Glomerular visceral epithelial cell (primary cell): ENCODE results near the gene IRF4.
"Not testable (repeated sequence)": the region's sequence is repeated elsewhere in the genome, so short reads cannot be mapped to it uniquely, and the experiment has no call there.

Experiments
- DNase-seq: peaks from one replicate; pipeline ENCODE4 v3.0.0-alpha.2; 2016; ENCODE audit errors: extremely low spot score

Gene IRF4

DNA sequence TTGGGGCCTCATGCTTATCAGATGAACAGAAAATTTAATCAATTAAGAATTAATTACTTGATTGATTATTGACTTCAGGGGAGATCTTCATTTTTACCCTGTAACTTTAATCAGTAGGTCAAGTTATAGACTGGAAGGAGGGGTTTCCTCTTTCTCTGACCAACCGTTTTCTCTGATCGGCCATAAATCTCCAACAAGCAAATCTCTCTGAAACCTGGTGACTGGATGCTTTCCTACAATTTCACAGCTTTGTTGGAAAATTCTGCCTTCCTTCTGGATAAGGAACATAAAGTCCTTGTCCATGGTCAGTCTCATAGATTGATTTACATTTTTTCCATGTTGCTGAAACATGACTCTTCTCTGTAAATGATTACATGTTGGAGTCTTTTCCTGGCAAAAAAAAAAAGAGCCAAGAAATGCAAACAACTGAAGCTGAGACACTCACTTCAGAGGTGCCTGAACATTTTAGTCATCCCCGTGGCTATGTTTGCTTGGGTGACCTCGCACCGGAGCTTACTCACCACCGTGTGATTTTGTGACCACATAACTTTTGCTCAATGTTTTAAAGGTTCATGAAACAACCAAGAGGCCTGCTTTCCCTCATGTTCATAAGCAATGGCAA, 31.0 kb downstream of the IRF4 start:
- peak; percentile 95 for DNase-seq

DNA sequence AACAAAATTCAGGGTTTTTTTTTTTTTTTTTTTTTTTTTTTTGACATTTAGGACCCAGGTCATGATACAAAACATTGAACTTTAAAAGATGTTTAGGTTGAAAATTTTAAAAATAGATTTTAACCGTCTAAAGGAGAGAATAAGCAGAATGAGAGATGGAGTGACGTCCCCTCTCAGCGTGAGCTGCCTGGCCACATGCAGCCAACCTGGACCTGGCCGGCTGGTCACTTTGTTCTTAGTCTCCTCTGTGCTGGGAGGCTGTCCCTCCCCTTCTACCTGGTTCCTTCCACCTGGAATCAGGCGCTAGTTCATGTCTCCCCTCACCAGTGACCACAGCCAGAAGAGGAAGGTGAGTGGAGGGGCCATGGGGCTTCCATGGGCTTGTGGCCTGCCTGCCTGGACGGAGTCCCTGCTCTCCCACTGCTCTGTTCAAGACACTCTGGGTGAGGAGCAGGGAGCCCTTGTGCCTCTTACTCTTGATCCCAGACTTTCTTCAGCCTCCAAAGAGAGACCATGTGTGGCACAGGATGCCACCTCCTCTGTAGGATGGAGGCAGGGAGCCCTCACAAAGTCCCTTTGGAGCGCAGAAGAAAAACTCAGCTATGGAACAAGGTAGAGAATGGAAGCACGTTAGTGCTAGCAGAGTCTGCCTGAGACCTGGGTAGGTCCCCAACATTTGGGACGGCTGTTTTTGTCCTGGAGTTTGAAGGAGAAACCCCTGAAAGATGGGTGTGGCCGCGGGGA, 31.7 kb downstream of the IRF4 start:
- no peak for DNase-seq

GRCh38 chr6:423799-424345, 32.3 kb downstream of the IRF4 start:
- DNase-seq: no peak

- no peak for DNase-seq
These were observed 33.3 kb downstream of the IRF4 start for GRCh38 chr6:424741-425417.

GRCh38 chr6:425418-425788, 33.9 kb downstream of the IRF4 start:
- DNase-seq: not testable (repeated sequence)

DNA sequence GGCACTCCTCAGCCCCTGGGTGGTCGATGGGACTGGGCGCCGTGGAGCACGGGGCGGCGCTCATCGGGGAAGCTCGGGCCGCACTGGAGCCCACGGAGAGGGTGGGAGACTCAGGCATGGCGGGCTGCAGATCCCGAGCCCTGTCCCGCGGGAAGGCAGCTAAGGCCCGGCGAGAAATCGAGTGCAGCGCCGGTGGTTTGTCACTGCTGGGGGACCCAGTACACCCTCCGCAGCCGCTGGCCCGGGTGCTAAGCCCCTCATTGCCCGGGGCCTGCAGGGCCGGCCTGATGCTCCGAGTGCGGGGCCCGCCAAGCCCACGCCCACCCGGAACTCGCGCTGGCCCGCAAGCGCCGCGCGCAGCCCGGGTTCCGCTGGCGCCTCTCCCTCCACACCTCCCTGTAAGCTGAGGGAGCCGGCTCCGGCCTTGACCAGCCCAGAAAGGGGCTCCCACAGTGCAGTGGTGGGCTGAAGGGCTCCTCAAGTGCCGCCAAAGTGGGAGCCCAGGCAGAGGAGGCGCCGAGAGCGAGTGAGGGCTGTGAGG, 34.7 kb downstream of the IRF4 start:
- DNase-seq: not testable (repeated sequence)

- no peak for DNase-seq
These were observed 36.6 kb downstream of the IRF4 start for GRCh38 chr6:428047-428603.

- no peak for DNase-seq
These were observed 38.1 kb downstream of the IRF4 start for GRCh38 chr6:429515-430121.

DNA sequence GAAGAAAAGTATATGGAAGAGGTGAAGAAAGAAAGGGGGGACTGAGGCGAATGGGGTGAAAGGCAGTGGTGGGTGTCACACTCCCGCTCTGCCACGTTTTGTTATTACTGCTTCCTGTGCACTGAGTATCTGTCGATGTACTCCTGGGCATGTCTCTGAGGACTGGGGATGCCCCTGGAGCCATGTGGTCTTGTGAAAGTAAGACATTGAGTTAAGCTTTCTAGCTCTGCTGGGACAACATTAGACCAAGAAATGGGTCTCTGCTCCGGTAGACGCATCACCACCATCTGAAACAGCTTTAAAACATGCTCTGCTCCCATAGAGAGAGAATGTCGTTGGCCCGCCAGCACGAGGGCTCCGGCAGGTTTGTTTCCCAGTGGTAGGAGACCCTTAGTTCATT, 40.0 kb downstream of the IRF4 start:
- no peak for DNase-seq

- DNase-seq: peak; percentile 55
These were observed 40.4 kb downstream of the IRF4 start for GRCh38 chr6:431986-432385.

DNA sequence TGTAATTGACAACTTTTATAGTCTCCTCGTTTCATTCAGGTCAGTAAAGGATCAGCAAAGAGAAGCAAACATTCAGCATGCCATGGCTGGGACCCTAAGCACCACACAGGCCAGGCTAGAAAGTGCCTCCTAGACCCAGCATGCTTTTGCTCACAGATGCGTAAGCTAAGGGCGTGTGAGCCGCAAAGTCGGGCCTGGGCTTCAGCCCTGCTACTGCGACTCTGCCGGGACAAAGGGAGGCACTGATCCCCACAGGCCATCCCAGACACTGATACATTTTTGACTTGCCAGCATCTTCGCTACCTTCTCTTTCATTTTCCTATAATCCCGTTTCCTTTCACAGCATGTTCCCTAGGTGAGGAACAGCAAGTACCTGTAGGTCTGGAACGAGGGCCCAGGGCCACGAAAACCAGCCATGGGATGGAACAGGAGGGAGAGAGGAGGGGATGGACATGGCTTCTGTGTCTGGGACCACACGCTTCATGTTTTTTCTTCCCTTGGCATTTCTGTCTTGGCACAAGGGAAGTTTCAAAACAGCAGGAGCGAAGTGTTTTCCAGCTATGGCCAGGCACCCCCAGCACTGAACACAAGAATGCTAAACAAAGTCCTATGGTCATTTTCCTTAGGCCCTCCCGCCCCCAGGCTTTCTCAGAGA, 42.6 kb downstream of the IRF4 start:
- DNase-seq: no peak

DNA sequence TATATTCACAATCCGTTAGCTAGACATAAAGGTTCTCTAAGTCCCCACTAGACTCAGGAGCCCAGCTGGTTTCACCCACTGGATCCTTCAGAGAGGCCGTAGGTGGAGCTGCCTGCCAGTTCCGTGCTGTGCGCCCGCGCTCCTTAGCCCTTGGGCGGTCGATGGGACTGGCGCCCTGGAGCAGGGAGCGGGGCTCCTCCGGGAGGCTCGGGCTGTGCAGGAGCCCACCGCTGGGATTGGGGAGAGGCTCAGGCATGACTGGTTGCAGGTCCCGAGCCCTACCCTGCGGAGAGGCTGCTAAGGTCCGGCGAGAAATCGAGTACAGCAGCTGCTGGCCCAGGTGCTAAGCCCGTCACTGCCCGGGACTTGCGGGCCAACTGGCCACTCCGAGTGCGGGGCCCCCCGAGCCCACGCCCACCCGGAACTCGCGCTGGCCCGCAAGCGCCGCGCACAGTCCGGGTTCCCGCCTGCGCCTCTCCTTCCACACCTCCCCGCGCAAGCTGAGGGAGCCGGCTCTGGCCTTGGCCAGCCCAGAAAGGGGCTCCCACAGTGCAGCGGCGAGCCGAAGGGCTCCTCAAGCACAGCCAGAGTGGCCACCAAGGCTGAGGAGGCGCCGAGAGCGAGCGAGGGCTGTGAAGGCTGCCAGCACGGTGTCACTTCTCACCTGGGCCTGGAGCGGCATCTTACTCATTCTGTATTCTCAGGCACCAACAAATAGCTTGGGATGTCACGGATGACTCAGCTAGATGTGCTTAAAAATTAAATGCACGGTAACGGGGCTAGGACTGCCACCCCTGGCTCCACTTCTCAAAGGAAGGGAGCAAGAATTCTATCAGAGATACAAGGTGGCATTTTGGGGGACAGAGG, 44.1 kb downstream of the IRF4 start:
- no peak for DNase-seq

- no peak for DNase-seq
These were observed 44.9 kb downstream of the IRF4 start for GRCh38 chr6:436308-437036.

DNA sequence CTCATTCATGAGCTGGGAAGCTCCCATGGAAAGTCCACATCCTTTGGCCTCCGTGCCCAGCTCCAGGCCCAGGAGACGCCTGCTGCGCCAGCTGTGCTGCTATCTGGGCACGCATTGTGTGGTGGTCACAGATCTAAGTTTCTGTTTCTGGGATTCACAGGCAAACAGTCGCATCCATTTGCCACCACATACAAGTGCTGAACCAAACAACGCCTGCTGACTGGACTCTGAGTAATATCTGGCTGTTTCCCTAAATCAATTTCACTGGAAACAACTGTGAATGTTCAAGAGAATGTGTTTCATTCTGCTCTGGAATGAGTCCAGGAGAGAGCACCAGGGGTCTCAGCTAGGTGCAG, 45.5 kb downstream of the IRF4 start:
- no peak for DNase-seq

- no peak for DNase-seq
These were observed 47.1 kb downstream of the IRF4 start for GRCh38 chr6:438634-439170.

- no peak for DNase-seq
These were observed 48.2 kb downstream of the IRF4 start for GRCh38 chr6:439641-440167.

DNA sequence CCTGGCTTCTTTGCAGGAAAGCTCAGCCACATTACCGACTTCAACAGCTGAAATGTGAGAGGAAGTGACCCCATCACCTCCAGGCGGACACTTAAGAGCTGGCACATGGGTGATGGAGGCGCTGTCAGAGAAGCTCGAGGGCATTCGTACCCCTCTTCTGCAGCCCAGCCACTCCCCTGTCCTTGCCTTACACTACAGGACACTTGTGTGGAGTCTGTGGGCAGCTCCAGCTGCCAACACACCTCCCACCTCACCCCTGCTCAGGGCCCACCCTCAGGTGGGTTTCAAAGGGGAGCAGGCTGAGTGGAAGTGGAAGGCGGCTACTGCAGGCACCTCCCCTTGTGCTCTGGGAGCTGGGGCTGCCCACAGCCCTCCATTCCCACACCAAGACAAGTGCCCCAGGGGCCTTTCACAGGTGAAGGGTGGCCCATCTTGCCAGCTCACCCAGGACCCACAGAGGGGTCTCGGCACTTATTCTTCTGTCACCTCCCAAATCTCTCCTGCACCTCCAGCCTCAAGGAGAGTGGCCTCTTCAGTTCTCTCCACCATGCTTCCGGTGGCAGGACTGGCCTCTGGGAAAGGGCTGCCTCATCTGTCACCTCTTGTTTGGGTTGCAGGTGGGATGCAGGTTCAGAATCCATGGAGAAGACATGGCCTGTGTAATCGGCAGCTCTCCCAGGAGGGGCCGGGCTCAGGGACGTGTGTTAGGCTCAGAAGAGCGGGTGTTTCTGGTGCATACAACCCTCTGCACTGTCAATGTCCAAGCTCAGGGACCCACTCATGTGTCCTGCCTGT, 49.8 kb downstream of the IRF4 start:
- no peak for DNase-seq

GRCh38 chr6:443621-444159, 52.1 kb downstream of the IRF4 start:
- no peak for DNase-seq
